ENCODE data around the gene CFHR1.

DNA sequence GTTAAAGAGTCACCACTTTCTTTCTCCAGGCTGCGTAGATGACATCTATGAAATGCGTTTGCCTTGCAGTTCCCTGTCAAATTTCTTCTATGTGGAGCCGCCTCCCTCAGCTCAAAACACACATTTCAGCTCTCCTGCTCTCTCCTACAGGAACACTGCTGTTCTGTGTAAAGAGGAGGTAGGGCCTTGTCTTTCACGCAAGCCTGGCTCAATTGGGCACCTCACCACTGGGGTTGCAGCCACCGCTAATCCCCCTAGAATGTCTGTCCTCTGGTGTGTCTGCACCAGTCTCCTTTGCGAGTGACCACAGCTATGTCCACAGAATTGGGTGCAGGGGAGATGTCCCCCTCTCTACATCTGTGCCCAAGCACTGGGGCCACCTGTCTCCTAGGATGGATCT lies 36.5 kb downstream of the CFHR1 start:
- TF ChIP-seq, protein P1, sequence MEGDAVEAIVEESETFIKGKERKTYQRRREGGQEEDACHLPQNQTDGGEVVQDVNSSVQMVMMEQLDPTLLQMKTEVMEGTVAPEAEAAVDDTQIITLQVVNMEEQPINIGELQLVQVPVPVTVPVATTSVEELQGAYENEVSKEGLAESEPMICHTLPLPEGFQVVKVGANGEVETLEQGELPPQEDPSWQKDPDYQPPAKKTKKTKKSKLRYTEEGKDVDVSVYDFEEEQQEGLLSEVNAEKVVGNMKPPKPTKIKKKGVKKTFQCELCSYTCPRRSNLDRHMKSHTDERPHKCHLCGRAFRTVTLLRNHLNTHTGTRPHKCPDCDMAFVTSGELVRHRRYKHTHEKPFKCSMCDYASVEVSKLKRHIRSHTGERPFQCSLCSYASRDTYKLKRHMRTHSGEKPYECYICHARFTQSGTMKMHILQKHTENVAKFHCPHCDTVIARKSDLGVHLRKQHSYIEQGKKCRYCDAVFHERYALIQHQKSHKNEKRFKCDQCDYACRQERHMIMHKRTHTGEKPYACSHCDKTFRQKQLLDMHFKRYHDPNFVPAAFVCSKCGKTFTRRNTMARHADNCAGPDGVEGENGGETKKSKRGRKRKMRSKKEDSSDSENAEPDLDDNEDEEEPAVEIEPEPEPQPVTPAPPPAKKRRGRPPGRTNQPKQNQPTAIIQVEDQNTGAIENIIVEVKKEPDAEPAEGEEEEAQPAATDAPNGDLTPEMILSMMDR (IDR thresholded peaks at IDR 0.05; ENCODE audit: low read depth, low read length) = no peak
- no peak for TF ChIP-seq EZH2phosphoT487 (IDR thresholded peaks at IDR 0.05; ENCODE audit: low read depth)
